HCT116 (cell line): ENCODE measurements around the gene ERMAP. TPM values are rescaled to one million over a fixed set of nuclear protein-coding genes. Genes with fewer than 3 reads are reported as not detected.

Experiments
- ATAC-seq: fragments of 200-7000 bp; cut with Tn5 transposase; 2 replicates; pipeline ENCODE4 v1.9.1; 2020; ENCODE audit warnings: mild to moderate bottlenecking, moderate library complexity
- BruUV-seq: library from RNA; stranded (reverse); fragments of 400-500 nt; replicated peaks from 2 replicates; lab custom pipeline; 2021; lab: Mats Ljungman, UMichigan
- CTCF ChIA-PET: fragments of 300-600 bp; sonication (Branson Sonifier 250); formaldehyde crosslinking; loops from one replicate; lab custom pipeline; 2021; ENCODE audit warnings: antibody characterized with exemption; lab: Charles Lee
- POLR2A ChIA-PET: fragments of 300-600, 350-600 bp; sonication (Branson Sonifier 250); formaldehyde crosslinking; loops from one replicate; lab custom pipeline; 2021; ENCODE audit warnings: antibody characterized with exemption; lab: Charles Lee
- RAD21 ChIA-PET, 2 experiments: fragments of 300-600 bp; sonication (Branson Sonifier 250); formaldehyde crosslinking; loops; one replicate each; lab custom pipeline; 2023; ENCODE audit warnings: low total read pairs in 2 of 2; ENCODE audit not compliant: uncharacterized antibody in 2 of 2, unreplicated experiment in 2 of 2, low non-redundant PET in 1 of 2; lab: Charles Lee
- DNase-seq: peaks from one replicate; pipeline ENCODE4 v3.0.0-alpha.2; 2010; ENCODE audit warnings: low read depth, low spot score
- H2AFZ ChIP-seq: fragments of 200-600 bp; shearing (Covaris generic), sonication (generic); 2 replicates; pipeline ENCODE4 v1.6.1; 2017; ENCODE audit warnings: low read depth, mixed run types, mixed read lengths, antibody characterized with exemption, low read length; ENCODE audit not compliant: poor library complexity, severe bottlenecking
- H3K27ac ChIP-seq: 2 replicates; pipeline ENCODE4 v1.5.1; 2012; ENCODE audit warnings: low read depth, low read length
- H3K27me3 ChIP-seq: fragments of 200-600 bp; sonication (generic); 2 replicates; pipeline ENCODE4 v1.6.1; 2016; ENCODE audit warnings: mixed run types, low read length, mixed read lengths; ENCODE audit not compliant: insufficient read depth
- H3K36me3 ChIP-seq, 2 experiments: fragments of 200-500 bp in 1 of 2; fragments of 200-600 bp in 1 of 2; sonication (Bioruptor generic) in 1 of 2; sonication (generic) in 1 of 2; 2 replicates each; pipeline versions ENCODE4 v1.5.1 to v1.6.1; 2014 to 2016; ENCODE audit warnings: low read length in 2 of 2, inconsistent platforms in 1 of 2, mixed read lengths in 1 of 2, mixed run types in 1 of 2; ENCODE audit not compliant: insufficient read depth in 2 of 2, control insufficient read depth in 1 of 2
- H3K4me1 ChIP-seq, 2 experiments: fragments of 200-600 bp in 1 of 2; sonication (generic) in 1 of 2; 2 replicates each; pipeline versions ENCODE4 v1.5.1 to v1.6.1; 2012 to 2017; ENCODE audit warnings: low read length in 2 of 2, inconsistent platforms in 1 of 2, mild to moderate bottlenecking in 1 of 2, mixed read lengths in 1 of 2, mixed run types in 1 of 2, moderate library complexity in 1 of 2; ENCODE audit not compliant: insufficient read depth in 2 of 2, control insufficient read depth in 1 of 2
- H3K4me2 ChIP-seq: fragments of 200-600 bp; sonication (generic); 2 replicates; pipeline ENCODE4 v1.6.1; 2017; ENCODE audit warnings: mixed run types, low read length, mixed read lengths
- H3K4me3 ChIP-seq, 2 experiments: fragments of 200-600 bp in 1 of 2; sonication (generic) in 1 of 2; replicated peaks in 1 of 2; 2 replicates each; pipeline ENCODE4 v1.5.1; 2011 to 2016; ENCODE audit warnings: low read length in 2 of 2, control low read depth in 1 of 2, low read depth in 1 of 2, mild to moderate bottlenecking in 1 of 2, mixed read lengths in 1 of 2, mixed run types in 1 of 2
- H3K79me2 ChIP-seq: fragments of 200-600 bp; sonication (generic); 2 replicates; pipeline ENCODE4 v1.6.1; 2017; ENCODE audit warnings: mild to moderate bottlenecking, mixed run types, low read length, moderate library complexity, mixed read lengths; ENCODE audit not compliant: insufficient read depth
- H3K9ac ChIP-seq: fragments of 200-600 bp; sonication (generic); 2 replicates; pipeline ENCODE4 v1.6.1; 2016; ENCODE audit warnings: low read length, mixed read lengths
- H3K9me2 ChIP-seq: fragments of 200-600 bp; sonication (generic), shearing (Covaris generic); 2 replicates; pipeline ENCODE4 v1.6.1; 2017; ENCODE audit warnings: mixed run types, mild to moderate bottlenecking, moderate library complexity; ENCODE audit not compliant: insufficient read depth
- H3K9me3 ChIP-seq, 2 experiments: fragments of 200-500 bp in 1 of 2; fragments of 200-600 bp in 1 of 2; sonication (Bioruptor generic) in 1 of 2; sonication (generic) in 1 of 2; 2 replicates each; pipeline ENCODE4 v1.6.1; 2014 to 2017; ENCODE audit warnings: low read length in 2 of 2, mixed read lengths in 2 of 2, inconsistent platforms in 1 of 2, low read depth in 1 of 2, mild to moderate bottlenecking in 1 of 2, mixed run types in 1 of 2, moderate library complexity in 1 of 2; ENCODE audit not compliant: control insufficient read depth in 1 of 2, insufficient read depth in 1 of 2
- H4K20me1 ChIP-seq: fragments of 200-600 bp; sonication (generic), shearing (Covaris generic); 2 replicates; pipeline ENCODE4 v1.6.1; 2017; ENCODE audit warnings: mixed run types, mild to moderate bottlenecking, moderate library complexity; ENCODE audit not compliant: insufficient read depth
- CEBPB ChIP-seq: IDR thresholded peaks from 2 replicates; pipeline ENCODE4 v1.6.1; 2012; ENCODE audit warnings: low read depth
- EGR1 ChIP-seq: IDR thresholded peaks from 2 replicates; pipeline ENCODE4 v1.6.1; 2012; ENCODE audit warnings: low read depth
- ELF1 ChIP-seq: IDR thresholded peaks from 2 replicates; pipeline ENCODE4 v1.6.1; 2012; ENCODE audit warnings: low read depth, borderline replicate concordance
- MAX ChIP-seq: IDR thresholded peaks from 2 replicates; pipeline ENCODE4 v1.6.1; 2012
- POLR2A ChIP-seq: IDR thresholded peaks from 2 replicates; pipeline ENCODE4 v1.7.0; 2011; ENCODE audit warnings: borderline replicate concordance; ENCODE audit not compliant: insufficient read depth, insufficient read length; ENCODE audit errors: extremely low read depth
- RAD21 ChIP-seq: IDR thresholded peaks from 2 replicates; pipeline ENCODE4 v1.6.1; 2012; ENCODE audit warnings: low read depth, mild to moderate bottlenecking
- REST ChIP-seq: IDR thresholded peaks from 2 replicates; pipeline ENCODE4 v1.6.1; 2012; ENCODE audit warnings: low read depth
- SIN3A ChIP-seq: IDR thresholded peaks from 2 replicates; pipeline ENCODE4 v1.6.1; 2012; ENCODE audit warnings: low read depth
- SP1 ChIP-seq: IDR thresholded peaks from 2 replicates; pipeline ENCODE4 v1.6.1; 2012; ENCODE audit warnings: low read depth
- SRF ChIP-seq: IDR thresholded peaks from 2 replicates; pipeline ENCODE4 v1.6.1; 2012; ENCODE audit warnings: low read depth
- TCF7L2 ChIP-seq: IDR thresholded peaks from 2 replicates; pipeline ENCODE4 v1.7.0; 2011; ENCODE audit warnings: borderline replicate concordance, inconsistent platforms; ENCODE audit not compliant: insufficient read depth, insufficient read length; ENCODE audit errors: extremely low read depth
- ZBTB33 ChIP-seq: IDR thresholded peaks from 2 replicates; pipeline ENCODE4 v1.6.1; 2011; ENCODE audit warnings: mild to moderate bottlenecking, low read length, moderate library complexity; ENCODE audit not compliant: insufficient replicate concordance; ENCODE audit errors: extremely low read depth
- intact Hi-C: fragments of 100-400 bp; cut with micrococcal nuclease; formaldehyde crosslinking; loops from 2 replicates; pipeline ENCODE4 v1.10.0; 2022
- total RNA-seq: library from RNA; stranded (reverse); gene quantifications from one replicate; pipeline ENCODE4 v1.2.1, GENCODE V29; 2021; ENCODE audit not compliant: unreplicated experiment

Gene ERMAP
- total RNA-seq, 1 experiment from 2014 or later: 5.4 TPM

- TF ChIP-seq REST: no peak
- no peak for TF ChIP-seq SRF
- TF ChIP-seq POLR2A: no peak
- TF ChIP-seq SP1: no peak
- TF ChIP-seq ELF1: no peak
Observed at GRCh38 chr1:42822800-42823392, 6.0 kb downstream of the ERMAP start (continued).

GRCh38 chr1:42824481-42825035, 7.6 kb downstream of the ERMAP start:
- TF ChIP-seq RAD21 (no peak), EGR1 (no peak), SIN3A (no peak), POLR2A (no peak), ZBTB33 (no peak), TCF7L2 (no peak), MAX (no peak), CEBPB (no peak)
- H3K36me3 ChIP-seq: no peaks in the 10 kb centered on the region
- BruUV-seq: no TSS peak
- POLR2A ChIA-PET: interaction anchor here (1.1 kb wide), 1 partner anchor 22 kb away, joined by 3 read pairs; the partner anchor contains the start of gene ZNF691
- intact Hi-C loops: no loop called here
- H3K9me3 ChIP-seq: no peaks in the 10 kb centered on the region
- no peak overlapping the region for H2AFZ ChIP-seq
- CTCF ChIA-PET: interaction anchor here (1.3 kb wide), 1 partner anchor 249 kb away, joined by 3 read pairs; no protein-coding TSS in a partner anchor
- RAD21 ChIA-PET: no interaction called here
- no peak overlapping the region for H3K27ac ChIP-seq
- no peaks in the 10 kb centered on the region for H3K79me2 ChIP-seq
- H3K4me2 ChIP-seq: peak overlapping the region; percentile 55
- no peaks in the 10 kb centered on the region for H3K9me2 ChIP-seq
- ATAC-seq (peak; percentile 65), DNase-seq (no peak)
- H4K20me1 ChIP-seq: no peaks in the 10 kb centered on the region
- peaks cover 20 to 33% of the 10 kb centered on the region in 2 experiments for H3K4me1 ChIP-seq
- no peak overlapping the region for H3K4me3 ChIP-seq
- H3K27me3 ChIP-seq: no peaks in the 10 kb centered on the region
- peak overlapping the region; percentile 28 for H3K9ac ChIP-seq
